ENCODE data around the gene C2orf68. TPM values are rescaled to one million over a fixed set of nuclear protein-coding genes. Genes with fewer than 3 reads are reported as not detected.

The C2orf68 gene
- total RNA-seq, 1 donor from 2014 or later = 31.8 TPM

- H3K4me3 ChIP-seq (ENCODE audit: low read length in 3 of 3) = no peak overlapping the region
- H3K27me3 ChIP-seq (ENCODE audit: control insufficient read depth in 3 of 3, insufficient read depth in 3 of 3, low read length in 3 of 3) = no peaks in the 10 kb centered on the region
- H3K36me3 ChIP-seq (ENCODE audit: control insufficient read depth in 3 of 3, insufficient read depth in 3 of 3, low read length in 3 of 3) = peaks cover 40 to 45% (median 40%) of the 10 kb centered on the region in 3 donors
- no peak overlapping the region for H3K27ac ChIP-seq (ENCODE audit: low read depth, low read length)
- H3K9ac ChIP-seq (ENCODE audit: low read depth in 1 of 3, low read length in 3 of 3) = no peak overlapping the region
- H3K9me3 ChIP-seq (ENCODE audit: control insufficient read depth in 3 of 3, low read length in 3 of 3) = no peaks in the 10 kb centered on the region
- H3K4me1 ChIP-seq (ENCODE audit: control insufficient read depth in 3 of 3, insufficient read depth in 3 of 3, low read length in 3 of 3) = peaks cover 10 to 25% (median 16%) of the 10 kb centered on the region in 3 donors
Measured at GRCh38 chr2:85557130-85557529, 54.7 kb downstream of the C2orf68 start.

Small RNA genes lying within 50 kb of the gene (small RNA-seq; reads per million reads assigned to genes)
- gene RN7SL126P = not detected

Other genes starting within 250 kb of the C2orf68 start
- 22.4 TPM for gene CAPG, start 201.7 kb downstream of the C2orf68 start, total RNA-seq
- not detected for gene SH2D6, start 193.4 kb downstream of the C2orf68 start, total RNA-seq
- gene MAT2A, start 72.9 kb downstream of the C2orf68 start, total RNA-seq = 57.9 TPM
- 24.5 TPM for gene GGCX, start 50.6 kb downstream of the C2orf68 start, total RNA-seq
- gene VAMP8, start 34.5 kb downstream of the C2orf68 start, total RNA-seq = 4.7 TPM
- gene VAMP5, start 27.6 kb downstream of the C2orf68 start, total RNA-seq = 17.7 TPM
- 74.1 TPM for gene RNF181, start 16.3 kb downstream of the C2orf68 start, total RNA-seq
- gene TMEM150A, start 9.4 kb downstream of the C2orf68 start, total RNA-seq = 4.7 TPM
- gene USP39, start 4.1 kb upstream of the C2orf68 start, total RNA-seq = 24.0 TPM
- gene SFTPB, start 56.1 kb upstream of the C2orf68 start, total RNA-seq = not detected
- not detected for gene GNLY, start 82.3 kb upstream of the C2orf68 start, total RNA-seq
- gene ATOH8, start 141.9 kb upstream of the C2orf68 start, total RNA-seq = 8.4 TPM

All from skeletal muscle tissue (tissue), 5 donors.